ENCODE measurements around the gene SIT1.

The SIT1 gene

DNA sequence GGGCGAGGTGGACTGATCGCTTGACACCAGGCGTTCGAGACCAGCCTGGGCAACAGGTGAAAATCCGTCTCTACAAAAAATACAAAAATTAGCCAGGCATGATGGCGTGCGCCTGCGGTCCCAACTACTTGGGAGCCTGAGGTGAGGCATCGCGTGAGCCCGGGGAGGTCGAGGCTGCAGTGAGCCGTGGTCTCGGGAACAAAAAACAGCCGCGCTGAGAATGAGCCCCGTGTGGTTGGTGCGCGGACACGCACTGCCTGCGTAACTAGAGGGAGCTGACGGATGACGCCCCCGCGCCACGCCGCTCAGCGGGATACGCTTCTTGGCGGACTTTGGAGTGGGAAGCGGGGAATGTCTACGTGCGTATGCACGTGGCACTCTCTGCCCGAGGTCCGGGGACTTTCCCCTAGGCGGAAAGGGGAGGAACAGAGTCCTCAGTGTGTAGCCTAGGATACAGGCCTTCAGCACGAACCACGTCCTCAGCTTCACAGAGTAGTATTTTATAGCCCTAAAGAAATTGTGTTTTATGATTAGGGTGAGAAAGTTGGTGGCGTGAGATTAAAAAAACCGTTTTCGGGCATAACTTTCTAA lies 6.9 kb upstream of the SIT1 start, which contains the start of gene RMRP (continued):
- TF ChIP-seq, protein P1, sequence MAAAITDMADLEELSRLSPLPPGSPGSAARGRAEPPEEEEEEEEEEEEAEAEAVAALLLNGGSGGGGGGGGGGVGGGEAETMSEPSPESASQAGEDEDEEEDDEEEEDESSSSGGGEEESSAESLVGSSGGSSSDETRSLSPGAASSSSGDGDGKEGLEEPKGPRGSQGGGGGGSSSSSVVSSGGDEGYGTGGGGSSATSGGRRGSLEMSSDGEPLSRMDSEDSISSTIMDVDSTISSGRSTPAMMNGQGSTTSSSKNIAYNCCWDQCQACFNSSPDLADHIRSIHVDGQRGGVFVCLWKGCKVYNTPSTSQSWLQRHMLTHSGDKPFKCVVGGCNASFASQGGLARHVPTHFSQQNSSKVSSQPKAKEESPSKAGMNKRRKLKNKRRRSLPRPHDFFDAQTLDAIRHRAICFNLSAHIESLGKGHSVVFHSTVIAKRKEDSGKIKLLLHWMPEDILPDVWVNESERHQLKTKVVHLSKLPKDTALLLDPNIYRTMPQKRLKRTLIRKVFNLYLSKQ (tag by site-specific recombination; IDR thresholded peaks at IDR 0.05; ENCODE audit: borderline replicate concordance), result no peak
- TF ChIP-seq BCL11B (tag by site-specific recombination; IDR thresholded peaks at IDR 0.05; ENCODE audit: low read depth) (peak; percentile 99), ZBTB8A (tag by site-specific recombination; IDR thresholded peaks at IDR 0.05) (peak; percentile 83), ZNF416 (tag by site-specific recombination; IDR thresholded peaks at IDR 0.05) (no peak), ZNF174 (tag by site-specific recombination; IDR thresholded peaks at IDR 0.05) (no peak), ZNF214 (tag by site-specific recombination; IDR thresholded peaks at IDR 0.05; ENCODE audit: borderline replicate concordance) (no peak), ZNF843 (tag by site-specific recombination; IDR thresholded peaks at IDR 0.05) (peak; percentile 70; the same call in 1 of the 2 replicates), FEZF1 (tag by site-specific recombination; IDR thresholded peaks at IDR 0.05) (no peak; the same call in 1 of the 2 replicates), ZNF521 (tag by site-specific recombination; IDR thresholded peaks at IDR 0.05) (no peak), ZNF473 (tag by site-specific recombination; IDR thresholded peaks at IDR 0.05) (no peak), ZNF341 (tag by site-specific recombination; IDR thresholded peaks at IDR 0.05; ENCODE audit: low read depth) (peak; percentile 79), ZNF571 (tag by site-specific recombination; IDR thresholded peaks at IDR 0.05) (no peak), ZIC2 (tag by site-specific recombination; IDR thresholded peaks at IDR 0.05) (peak; percentile 87), ZBTB7A (tag by site-specific recombination; IDR thresholded peaks at IDR 0.05; ENCODE audit: low read depth) (0 out of 2 replicates have a peak, but pooled peaks have one; percentile 67), GLI2 (tag by site-specific recombination; IDR thresholded peaks at IDR 0.05; ENCODE audit: borderline replicate concordance, low read depth) (no peak), ZNF394 (tag by site-specific recombination; IDR thresholded peaks at IDR 0.05; ENCODE audit: borderline replicate concordance) (peak; percentile 75; the same call in 1 of the 2 replicates), ZNF335 (tag by site-specific recombination; conservative IDR thresholded peaks at IDR 0.05) (peak; percentile 92)
- TF ChIP-seq, protein P2, sequence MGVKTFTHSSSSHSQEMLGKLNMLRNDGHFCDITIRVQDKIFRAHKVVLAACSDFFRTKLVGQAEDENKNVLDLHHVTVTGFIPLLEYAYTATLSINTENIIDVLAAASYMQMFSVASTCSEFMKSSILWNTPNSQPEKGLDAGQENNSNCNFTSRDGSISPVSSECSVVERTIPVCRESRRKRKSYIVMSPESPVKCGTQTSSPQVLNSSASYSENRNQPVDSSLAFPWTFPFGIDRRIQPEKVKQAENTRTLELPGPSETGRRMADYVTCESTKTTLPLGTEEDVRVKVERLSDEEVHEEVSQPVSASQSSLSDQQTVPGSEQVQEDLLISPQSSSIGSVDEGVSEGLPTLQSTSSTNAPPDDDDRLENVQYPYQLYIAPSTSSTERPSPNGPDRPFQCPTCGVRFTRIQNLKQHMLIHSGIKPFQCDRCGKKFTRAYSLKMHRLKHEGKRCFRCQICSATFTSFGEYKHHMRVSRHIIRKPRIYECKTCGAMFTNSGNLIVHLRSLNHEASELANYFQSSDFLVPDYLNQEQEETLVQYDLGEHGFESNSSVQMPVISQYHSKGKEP (tag by site-specific recombination; IDR thresholded peaks at IDR 0.05), result no peak
- TF ChIP-seq, protein P3, sequence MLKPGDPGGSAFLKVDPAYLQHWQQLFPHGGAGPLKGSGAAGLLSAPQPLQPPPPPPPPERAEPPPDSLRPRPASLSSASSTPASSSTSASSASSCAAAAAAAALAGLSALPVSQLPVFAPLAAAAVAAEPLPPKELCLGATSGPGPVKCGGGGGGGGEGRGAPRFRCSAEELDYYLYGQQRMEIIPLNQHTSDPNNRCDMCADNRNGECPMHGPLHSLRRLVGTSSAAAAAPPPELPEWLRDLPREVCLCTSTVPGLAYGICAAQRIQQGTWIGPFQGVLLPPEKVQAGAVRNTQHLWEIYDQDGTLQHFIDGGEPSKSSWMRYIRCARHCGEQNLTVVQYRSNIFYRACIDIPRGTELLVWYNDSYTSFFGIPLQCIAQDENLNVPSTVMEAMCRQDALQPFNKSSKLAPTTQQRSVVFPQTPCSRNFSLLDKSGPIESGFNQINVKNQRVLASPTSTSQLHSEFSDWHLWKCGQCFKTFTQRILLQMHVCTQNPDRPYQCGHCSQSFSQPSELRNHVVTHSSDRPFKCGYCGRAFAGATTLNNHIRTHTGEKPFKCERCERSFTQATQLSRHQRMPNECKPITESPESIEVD (tag by site-specific recombination; IDR thresholded peaks at IDR 0.05), result no peak
- TF ChIP-seq, protein P4, sequence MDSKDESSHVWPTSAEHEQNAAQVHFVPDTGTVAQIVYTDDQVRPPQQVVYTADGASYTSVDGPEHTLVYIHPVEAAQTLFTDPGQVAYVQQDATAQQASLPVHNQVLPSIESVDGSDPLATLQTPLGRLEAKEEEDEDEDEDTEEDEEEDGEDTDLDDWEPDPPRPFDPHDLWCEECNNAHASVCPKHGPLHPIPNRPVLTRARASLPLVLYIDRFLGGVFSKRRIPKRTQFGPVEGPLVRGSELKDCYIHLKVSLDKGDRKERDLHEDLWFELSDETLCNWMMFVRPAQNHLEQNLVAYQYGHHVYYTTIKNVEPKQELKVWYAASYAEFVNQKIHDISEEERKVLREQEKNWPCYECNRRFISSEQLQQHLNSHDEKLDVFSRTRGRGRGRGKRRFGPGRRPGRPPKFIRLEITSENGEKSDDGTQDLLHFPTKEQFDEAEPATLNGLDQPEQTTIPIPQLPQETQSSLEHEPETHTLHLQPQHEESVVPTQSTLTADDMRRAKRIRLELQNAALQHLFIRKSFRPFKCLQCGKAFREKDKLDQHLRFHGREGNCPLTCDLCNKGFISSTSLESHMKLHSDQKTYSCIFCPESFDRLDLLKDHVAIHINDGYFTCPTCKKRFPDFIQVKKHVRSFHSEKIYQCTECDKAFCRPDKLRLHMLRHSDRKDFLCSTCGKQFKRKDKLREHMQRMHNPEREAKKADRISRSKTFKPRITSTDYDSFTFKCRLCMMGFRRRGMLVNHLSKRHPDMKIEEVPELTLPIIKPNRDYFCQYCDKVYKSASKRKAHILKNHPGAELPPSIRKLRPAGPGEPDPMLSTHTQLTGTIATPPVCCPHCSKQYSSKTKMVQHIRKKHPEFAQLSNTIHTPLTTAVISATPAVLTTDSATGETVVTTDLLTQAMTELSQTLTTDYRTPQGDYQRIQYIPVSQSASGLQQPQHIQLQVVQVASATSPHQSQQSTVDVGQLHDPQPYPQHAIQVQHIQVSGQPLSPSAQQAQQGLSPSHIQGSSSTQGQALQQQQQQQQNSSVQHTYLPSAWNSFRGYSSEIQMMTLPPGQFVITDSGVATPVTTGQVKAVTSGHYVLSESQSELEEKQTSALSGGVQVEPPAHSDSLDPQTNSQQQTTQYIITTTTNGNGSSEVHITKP (tag by site-specific recombination; IDR thresholded peaks at IDR 0.05), result peak; percentile 62
- TF ChIP-seq, protein P5, sequence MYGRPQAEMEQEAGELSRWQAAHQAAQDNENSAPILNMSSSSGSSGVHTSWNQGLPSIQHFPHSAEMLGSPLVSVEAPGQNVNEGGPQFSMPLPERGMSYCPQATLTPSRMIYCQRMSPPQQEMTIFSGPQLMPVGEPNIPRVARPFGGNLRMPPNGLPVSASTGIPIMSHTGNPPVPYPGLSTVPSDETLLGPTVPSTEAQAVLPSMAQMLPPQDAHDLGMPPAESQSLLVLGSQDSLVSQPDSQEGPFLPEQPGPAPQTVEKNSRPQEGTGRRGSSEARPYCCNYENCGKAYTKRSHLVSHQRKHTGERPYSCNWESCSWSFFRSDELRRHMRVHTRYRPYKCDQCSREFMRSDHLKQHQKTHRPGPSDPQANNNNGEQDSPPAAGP (tag by site-specific recombination; IDR thresholded peaks at IDR 0.05), result peak; percentile 93
- TF ChIP-seq, protein P6, sequence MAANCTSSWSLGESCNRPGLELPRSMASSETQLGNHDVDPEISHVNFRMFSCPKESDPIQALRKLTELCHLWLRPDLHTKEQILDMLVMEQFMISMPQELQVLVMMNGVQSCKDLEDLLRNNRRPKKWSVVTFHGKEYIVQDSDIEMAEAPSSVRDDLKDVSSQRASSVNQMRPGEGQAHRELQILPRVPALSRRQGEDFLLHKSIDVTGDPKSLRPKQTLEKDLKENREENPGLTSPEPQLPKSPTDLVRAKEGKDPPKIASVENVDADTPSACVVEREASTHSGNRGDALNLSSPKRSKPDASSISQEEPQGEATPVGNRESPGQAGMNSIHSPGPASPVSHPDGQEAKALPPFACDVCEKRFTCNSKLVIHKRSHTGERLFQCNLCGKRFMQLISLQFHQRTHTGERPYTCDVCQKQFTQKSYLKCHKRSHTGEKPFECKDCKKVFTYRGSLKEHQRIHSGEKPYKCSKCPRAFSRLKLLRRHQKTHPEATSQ (tag by site-specific recombination; IDR thresholded peaks at IDR 0.05), result peak; percentile 93
- TF ChIP-seq, protein P7, sequence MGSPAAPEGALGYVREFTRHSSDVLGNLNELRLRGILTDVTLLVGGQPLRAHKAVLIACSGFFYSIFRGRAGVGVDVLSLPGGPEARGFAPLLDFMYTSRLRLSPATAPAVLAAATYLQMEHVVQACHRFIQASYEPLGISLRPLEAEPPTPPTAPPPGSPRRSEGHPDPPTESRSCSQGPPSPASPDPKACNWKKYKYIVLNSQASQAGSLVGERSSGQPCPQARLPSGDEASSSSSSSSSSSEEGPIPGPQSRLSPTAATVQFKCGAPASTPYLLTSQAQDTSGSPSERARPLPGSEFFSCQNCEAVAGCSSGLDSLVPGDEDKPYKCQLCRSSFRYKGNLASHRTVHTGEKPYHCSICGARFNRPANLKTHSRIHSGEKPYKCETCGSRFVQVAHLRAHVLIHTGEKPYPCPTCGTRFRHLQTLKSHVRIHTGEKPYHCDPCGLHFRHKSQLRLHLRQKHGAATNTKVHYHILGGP (tag by site-specific recombination; IDR thresholded peaks at IDR 0.05), result no peak
- TF ChIP-seq, protein P8, sequence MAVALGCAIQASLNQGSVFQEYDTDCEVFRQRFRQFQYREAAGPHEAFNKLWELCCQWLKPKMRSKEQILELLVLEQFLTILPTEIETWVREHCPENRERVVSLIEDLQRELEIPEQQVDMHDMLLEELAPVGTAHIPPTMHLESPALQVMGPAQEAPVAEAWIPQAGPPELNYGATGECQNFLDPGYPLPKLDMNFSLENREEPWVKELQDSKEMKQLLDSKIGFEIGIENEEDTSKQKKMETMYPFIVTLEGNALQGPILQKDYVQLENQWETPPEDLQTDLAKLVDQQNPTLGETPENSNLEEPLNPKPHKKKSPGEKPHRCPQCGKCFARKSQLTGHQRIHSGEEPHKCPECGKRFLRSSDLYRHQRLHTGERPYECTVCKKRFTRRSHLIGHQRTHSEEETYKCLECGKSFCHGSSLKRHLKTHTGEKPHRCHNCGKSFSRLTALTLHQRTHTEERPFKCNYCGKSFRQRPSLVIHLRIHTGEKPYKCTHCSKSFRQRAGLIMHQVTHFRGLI (tag by site-specific recombination; IDR thresholded peaks at IDR 0.05), result peak; percentile 8; the same call in 1 of the 2 replicates
